Stimulated activated CD8-positive, alpha-beta memory T cell treated with anti-CD3 and anti-CD28 coated beads, Interleukin-2, amount 100 ng/mL, for 1 hour (primary cell): ENCODE data around the gene KIAA0825.
"Not testable (repeated sequence)": the region's sequence is repeated elsewhere in the genome, so short reads cannot be mapped to it uniquely, and the experiment has no call there.

ENCODE experiments used
- DNase-seq, 2 donors: peaks; one replicate each; pipeline ENCODE4 v3.0.0-alpha.2; 2020; ENCODE audit warnings: low read depth in 2 of 2

The KIAA0825 gene

DNA sequence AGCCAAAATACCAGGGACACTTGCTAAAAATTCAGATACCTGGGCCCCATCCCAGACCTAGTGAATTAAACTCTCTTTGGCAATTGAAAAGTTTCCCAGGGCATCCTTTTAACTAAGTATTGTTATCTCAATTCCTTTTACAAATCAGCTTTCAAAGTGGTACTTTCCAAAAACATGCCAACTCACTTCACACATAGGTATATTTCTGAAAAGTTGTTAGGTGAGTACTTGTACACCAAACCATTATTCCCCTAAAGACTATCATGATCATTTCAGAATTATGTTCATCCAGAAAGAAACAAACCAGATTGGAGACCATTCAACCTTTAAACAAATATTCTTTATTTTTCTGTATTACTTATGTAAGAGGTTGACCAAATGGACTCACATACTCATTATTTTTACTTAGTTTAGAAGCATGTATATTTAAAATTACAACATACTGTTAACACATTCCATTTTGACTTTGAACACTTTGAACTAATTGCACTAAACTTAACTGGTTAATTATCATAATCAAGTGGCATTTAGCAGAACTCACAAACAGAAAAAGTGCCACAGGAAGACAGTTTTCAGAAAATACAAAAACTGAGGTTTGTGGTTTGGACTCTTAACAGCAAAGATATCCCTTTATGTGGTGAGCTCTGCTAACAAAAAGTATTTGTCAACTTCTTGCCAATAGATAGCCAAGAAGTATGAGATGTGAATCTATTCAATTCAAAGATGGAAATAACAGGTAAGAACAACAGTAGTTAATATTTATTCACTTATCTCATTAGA, 40.7 kb downstream of the KIAA0825 start:
- no peak for DNase-seq

GRCh38 chr5:94575196-94575595, 43.2 kb downstream of the KIAA0825 start:
- DNase-seq, result no peak

DNA sequence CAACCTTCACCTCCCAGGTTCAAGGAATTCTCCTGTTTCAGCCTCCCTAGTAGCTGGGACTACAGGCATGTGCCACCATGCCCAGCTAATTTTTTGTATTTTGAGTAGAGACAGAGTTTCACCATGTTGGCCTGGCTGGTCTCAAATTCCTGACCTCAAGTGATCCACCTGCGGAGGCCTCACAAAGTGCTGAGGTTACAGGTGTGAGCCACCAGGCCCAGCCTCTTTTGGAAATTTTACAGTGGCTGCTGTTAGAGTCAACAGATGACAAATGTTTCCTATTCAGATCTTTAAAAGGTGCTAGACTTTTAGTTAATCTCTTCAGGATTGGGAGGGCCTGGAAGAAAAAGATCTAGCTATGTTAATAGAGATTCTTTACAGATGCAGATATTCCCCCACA, 45.1 kb downstream of the KIAA0825 start:
- DNase-seq, result not testable (repeated sequence)

DNA sequence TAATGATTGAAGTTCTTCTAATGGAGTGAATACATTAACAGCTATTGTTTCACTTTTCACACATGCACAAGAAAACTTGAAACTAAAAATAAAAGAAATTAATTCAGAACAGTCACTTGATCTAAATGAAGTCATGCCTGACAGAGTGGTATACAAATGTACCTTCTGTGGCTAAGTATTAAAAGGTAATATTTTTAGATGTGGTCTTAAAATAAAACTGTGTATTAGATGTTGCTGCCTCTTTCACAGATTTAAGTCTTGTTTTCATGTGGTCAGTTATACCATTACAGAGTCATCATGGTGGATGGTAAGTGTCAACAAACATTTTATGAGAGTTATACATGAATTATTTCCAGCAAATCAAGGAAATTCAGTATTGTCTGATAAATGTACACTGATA, 47.0 kb downstream of the KIAA0825 start:
- DNase-seq, result no peak

DNA sequence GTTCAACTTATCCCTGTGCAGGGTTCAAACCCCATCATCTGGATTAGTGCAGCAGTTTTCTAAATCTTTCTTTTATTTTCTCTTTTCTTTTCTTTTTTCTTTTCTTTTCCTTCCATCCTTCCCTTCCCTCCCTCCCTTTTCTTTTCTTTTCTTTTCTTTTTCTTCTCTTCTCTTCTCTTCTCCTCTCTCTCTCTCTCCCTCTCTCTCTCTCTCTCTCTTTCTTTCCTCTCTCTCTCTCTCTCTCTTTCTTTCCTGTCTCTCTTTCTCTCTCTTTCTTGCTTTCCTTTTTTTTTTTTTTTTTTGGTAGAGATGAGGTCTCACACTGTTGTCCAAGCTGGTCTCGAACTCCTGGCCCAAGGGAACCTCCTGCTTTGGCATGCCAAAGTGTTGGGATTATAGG, 53.6 kb downstream of the KIAA0825 start:
- no peak for DNase-seq

- DNase-seq, result no peak
Observed at GRCh38 chr5:94562327-94562971, 56.0 kb downstream of the KIAA0825 start.

- DNase-seq, result no peak
Observed at GRCh38 chr5:94558028-94558427, 60.4 kb downstream of the KIAA0825 start.

GRCh38 chr5:94551858-94552257, 66.5 kb downstream of the KIAA0825 start:
- no peak for DNase-seq

- DNase-seq, result no peak
Observed at GRCh38 chr5:94545870-94546625, 72.4 kb downstream of the KIAA0825 start.

DNA sequence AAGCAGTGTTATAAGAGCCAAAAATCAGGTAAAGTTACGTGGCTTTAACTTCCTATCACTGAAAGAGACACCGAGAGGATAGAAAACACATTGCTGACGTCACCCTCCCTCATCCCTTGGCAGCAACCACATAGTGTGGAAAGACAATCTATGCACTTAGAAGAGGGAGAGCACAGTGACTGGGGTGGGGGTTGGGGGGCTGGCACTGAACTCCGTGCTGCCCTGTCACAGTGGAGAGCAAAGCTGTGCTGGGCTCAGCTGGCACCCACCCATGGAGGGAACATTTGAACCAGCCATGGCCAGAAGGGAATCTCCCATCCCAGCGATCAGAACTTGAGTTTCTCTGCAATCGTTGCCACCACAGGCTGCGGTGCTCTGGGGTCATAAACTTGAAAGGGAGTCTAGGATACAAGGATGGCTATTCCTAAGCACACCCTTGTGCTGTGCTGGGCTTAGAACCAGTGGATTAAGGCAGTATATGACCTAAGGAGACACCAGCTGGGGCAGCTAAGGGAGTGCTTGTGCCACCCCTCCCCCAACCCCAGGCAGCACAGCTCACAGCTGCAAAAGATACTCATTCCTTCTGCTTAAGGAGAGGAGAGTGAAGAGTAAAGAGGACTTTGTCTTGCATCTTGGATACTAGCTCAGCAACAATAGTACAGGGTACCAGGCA, 73.4 kb downstream of the KIAA0825 start:
- DNase-seq, result no peak

GRCh38 chr5:94544031-94544650, 74.3 kb downstream of the KIAA0825 start:
- DNase-seq, result no peak

GRCh38 chr5:94540856-94541494, 77.4 kb downstream of the KIAA0825 start:
- no peak for DNase-seq

GRCh38 chr5:94538260-94538659, 80.1 kb downstream of the KIAA0825 start:
- no peak for DNase-seq

DNA sequence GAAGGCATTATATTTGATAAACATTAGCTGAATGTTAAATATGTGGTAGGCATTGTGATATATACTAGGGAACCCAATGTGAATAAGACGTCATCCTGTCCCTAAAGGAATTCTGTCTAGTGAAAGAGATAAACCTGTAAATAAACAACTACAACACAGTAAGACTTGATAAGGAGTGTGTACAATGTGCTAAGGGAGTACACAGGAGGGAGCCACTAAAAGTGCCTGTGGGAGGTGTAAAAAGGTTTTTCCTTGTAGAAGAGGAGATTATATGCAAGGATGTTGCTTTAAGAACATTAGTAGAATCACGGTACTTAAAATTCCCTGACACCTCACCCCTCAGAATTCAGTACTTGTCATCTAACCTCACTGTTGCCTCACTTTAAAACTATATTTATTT, 91.7 kb downstream of the KIAA0825 start:
- DNase-seq, result no peak

- no peak for DNase-seq
Observed at GRCh38 chr5:94524841-94525697, 93.3 kb downstream of the KIAA0825 start.

- DNase-seq, result no peak
Observed at GRCh38 chr5:94523018-94523417, 95.4 kb downstream of the KIAA0825 start.

- no peak for DNase-seq
Observed at GRCh38 chr5:94522117-94522516, 96.3 kb downstream of the KIAA0825 start.

DNA sequence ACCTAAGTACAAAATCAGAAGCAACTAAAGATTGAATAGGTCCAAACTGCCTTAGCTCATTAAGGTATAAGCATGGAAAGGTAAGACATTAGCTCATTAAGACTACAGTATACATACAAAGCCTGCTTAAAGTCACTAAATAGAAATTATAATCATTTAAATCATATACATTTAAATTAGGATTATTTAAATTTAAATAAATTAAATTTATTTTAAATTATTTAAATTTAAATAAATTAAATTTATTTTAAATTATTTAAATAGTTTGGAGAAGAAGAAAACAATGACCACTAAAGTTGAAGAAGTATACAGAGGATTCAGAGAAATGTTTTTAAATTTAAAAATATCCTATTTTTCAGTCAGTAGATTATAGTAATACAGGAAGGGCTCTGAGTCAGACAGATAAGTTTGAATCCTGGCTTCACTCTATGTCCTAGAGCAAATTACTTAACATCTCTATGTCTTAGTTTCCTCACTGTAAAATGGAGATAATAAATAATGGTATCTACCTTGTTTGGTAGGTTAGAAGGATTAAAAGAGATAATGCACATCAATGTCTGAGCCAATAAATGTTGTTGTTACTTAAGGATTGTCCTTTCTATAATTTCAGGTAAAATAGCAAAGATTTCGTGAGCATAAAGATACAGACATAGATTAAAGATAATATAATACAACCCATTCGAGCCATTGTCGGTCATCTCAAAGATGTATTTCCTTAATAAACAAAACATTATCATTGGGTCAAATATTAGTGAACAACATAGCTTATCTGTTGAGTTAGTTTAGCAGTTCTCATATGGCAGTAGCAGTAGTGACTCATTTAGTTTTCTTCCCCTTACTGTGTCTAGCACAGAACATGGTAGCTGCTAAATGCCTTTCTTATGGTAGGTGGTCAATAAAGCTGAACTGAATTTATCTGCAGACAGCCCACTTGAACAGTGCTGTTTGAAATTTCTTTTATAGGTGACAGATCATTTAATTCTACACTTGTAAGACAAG, 100.6 kb downstream of the KIAA0825 start:
- no peak for DNase-seq

DNA sequence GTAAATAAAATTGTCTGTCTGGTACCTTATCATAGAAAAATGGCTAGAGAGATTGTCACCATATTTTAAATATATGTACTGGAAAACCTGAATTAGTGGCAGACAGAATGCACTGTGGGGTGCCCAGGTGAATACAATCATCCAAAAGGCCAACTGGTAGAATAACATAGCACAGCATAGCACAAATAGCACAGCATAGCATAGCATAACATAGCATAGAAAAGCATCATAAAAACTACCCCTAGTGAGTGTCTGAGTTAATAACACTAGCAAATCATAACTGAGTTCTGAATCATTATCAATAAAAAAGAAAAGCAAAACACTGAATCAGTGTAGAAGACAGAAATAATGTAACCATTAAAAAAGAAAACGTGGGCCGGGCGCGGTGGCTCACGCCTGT, 102.3 kb downstream of the KIAA0825 start:
- no peak for DNase-seq
